Heart left ventricle (tissue), 16 donors: ENCODE results near the gene LHX4. TPM values are rescaled to one million over a fixed set of nuclear protein-coding genes. Genes with fewer than 3 reads are reported as not detected.

Source experiments
- ATAC-seq, 4 donors: fragments of 200-7000 bp; cut with Tn5 transposase; one replicate each; pipeline ENCODE4 v1.9.1; 2020 to 2022; ENCODE audit warnings: moderate library complexity in 4 of 4, mild to moderate bottlenecking in 3 of 4, moderate number of reproducible peaks in 1 of 4
- DNase-seq, 5 donors: peaks; one replicate each; pipeline ENCODE4 v3.0.0-alpha.2; 2020
- H3K27ac ChIP-seq, 12 donors: fragments of 200-600 bp; sonication (generic) in 4 of 12; one replicate each; pipeline versions ENCODE4 v1.5.0 to v1.8.0; 2016 to 2022; ENCODE audit warnings: mild to moderate bottlenecking in 2 of 12
- H3K27me3 ChIP-seq, 9 donors: fragments of 200-600 bp; sonication (generic) in 2 of 9; one replicate each; pipeline versions ENCODE4 v1.5.1 to v1.8.0; 2016 to 2022; ENCODE audit warnings: mild to moderate bottlenecking in 3 of 9
- H3K36me3 ChIP-seq, 9 donors: fragments of 200-600 bp; sonication (generic) in 2 of 9; one replicate each; pipeline versions ENCODE4 v1.5.0 to v1.8.0; 2018 to 2022; ENCODE audit warnings: mild to moderate bottlenecking in 2 of 9
- H3K4me1 ChIP-seq, 12 donors: fragments of 200-600 bp; sonication (generic) in 4 of 12; one replicate each; pipeline versions ENCODE4 v1.5.0 to v1.8.0; 2016 to 2022; ENCODE audit warnings: mild to moderate bottlenecking in 3 of 12
- H3K4me3 ChIP-seq, 12 donors: fragments of 200-600 bp; sonication (generic) in 4 of 12; one replicate each; pipeline versions ENCODE4 v1.5.0 to v1.8.0; 2017 to 2022; ENCODE audit warnings: mild to moderate bottlenecking in 9 of 12, moderate library complexity in 4 of 12
- H3K9me3 ChIP-seq, 12 donors: fragments of 200-600 bp; sonication (generic) in 4 of 12; one replicate each; pipeline versions ENCODE4 v1.5.0 to v1.8.0; 2016 to 2022; ENCODE audit warnings: mild to moderate bottlenecking in 1 of 12
- CTCF ChIP-seq, 12 donors: fragments of 200-600 bp; sonication (generic) in 4 of 12; IDR thresholded peaks; one replicate each; pipeline versions ENCODE4 v1.5.0 to v1.8.0; 2018 to 2022; ENCODE audit warnings: antibody characterized with exemption in 12 of 12, mild to moderate bottlenecking in 5 of 12
- POLR2A ChIP-seq, 2 donors: fragments of 450-650 bp; IDR thresholded peaks; one replicate each; pipeline ENCODE4 v1.6.1; 2017; ENCODE audit warnings: antibody characterized with exemption in 2 of 2, mild to moderate bottlenecking in 2 of 2, moderate library complexity in 2 of 2
- WGBS, 4 donors: extraction: QIAGEN DNeasy Blood & Tissue Kit in 2 of 4; methylation state at CpG; one replicate each; pipeline versions ENCODE4 v1.1.5 to v1.1.7; 2013 to 2018; 5-methylcytosine and 5-hydroxymethylcytosine counted together
- intact Hi-C, 10 donors: fragments of 100-400 bp; cut with DNase I; formaldehyde crosslinking; loops; one replicate each; pipeline versions ENCODE4 v1.11.1 to v1.14.2; 2022
- polyA plus RNA-seq, 2 donors: library from polyadenylated mRNA; stranded (reverse); fragments of 200-250 nt; gene quantifications; one replicate each; pipeline ENCODE4 v1.2.3, GENCODE V29; 2013
- total RNA-seq, 9 donors: library from RNA; depleted of rRNA in 2 of 9; stranded (reverse); fragments of >200 nt in 2 of 9; fragmentation: NEBNext Ultra II Directional in 3 of 9; extraction: Animal tissue kit (Norgen Biotek cat#: 25700) in 3 of 9; gene quantifications; one replicate each; pipeline versions ENCODE4 v1.1.0 to v1.2.4, GENCODE V29; 2016 to 2023
- donor health status: ischemic (EF 13 %, LVEDD 7.1; RV severe dilation, severe dysfunction).
- donor health status: healthy with polysubstance abuse.
- donor health status: DM: no; HTN: yes; CAD: no.
- donor health status: DM: no; HTN: no; CAD: no.
- donor health status: ischemic (EF 25% LVEDD 6.9; RV normal size, moderate dysfunction).
- donor health status: ischemic (EF 25% LVEDD 5.7; RV mildly dilated, moderate dysfunction).
- donor health status: healthy.
- donor health status: DM: yes; HTN: yes; CAD: no.
- donor health status: ischemic (EF 35%, LVEDD 5.7; RV mildly dilated, moderate dysfunction).
- donor health status: nonischemic (EF 11% LVEDD 7.7; RV severe dilation, severe dysfunction).
- donor health status: DM: yes; HTN: yes; CAD: no.
- donor health status: PGD.
- donor health status: ischemic (EF 29% LVEDD 5.4; RV normal size, mild dysfunction).
- donor health status: nonischemic (EF 23%, LVEDD 6.1; RV moderate dilation, normal function).

Gene LHX4
- total and polyA plus RNA-seq, 11 donors, result not detected

GRCh38 chr1:180185971-180186645 is 44.0 kb upstream of the LHX4 start:
- ATAC-seq (no peak), DNase-seq (no peak)
- Histone ChIP-seq H3K4me3 (no peak overlapping the region), H3K27ac (no peak overlapping the region), H3K27me3 (no peaks in the 10 kb centered on the region), H3K36me3 (peaks cover 0 to 96% (median 83%) of the 10 kb centered on the region in 9 donors), H3K9me3 (no peaks in the 10 kb centered on the region), H3K4me1 (no peaks in the 10 kb centered on the region)
- TF ChIP-seq CTCF (IDR thresholded peaks at IDR 0.05) (no peak), POLR2A (IDR thresholded peaks at IDR 0.05) (no peak)
- intact Hi-C loops, result loop anchor here in 7 of 10 donors (5.0 to 10.0 kb wide), 7 partner anchors 229 to 481 kb away; no protein-coding TSS in a partner anchor
- 93 to 95% (median 94%) methylated on average over 9 of the region's 9 CpGs for WGBS, 4 donors

- H3K36me3 ChIP-seq, result peaks cover 0 to 100% (median 85%) of the 10 kb centered on the region in 9 donors
- H3K27me3 ChIP-seq, result no peaks in the 10 kb centered on the region
- 73 to 79% (median 77%) methylated on average over 8 of the region's 8 CpGs for WGBS, 4 donors
- H3K9me3 ChIP-seq, result no peaks in the 10 kb centered on the region
- no peak overlapping the region for H3K4me3 ChIP-seq
- intact Hi-C loops, result loop anchor here in 7 of 10 donors (5.0 to 10.0 kb wide), 7 partner anchors 228 to 482 kb away; no protein-coding TSS in a partner anchor
- no peak for DNase-seq
- H3K4me1 ChIP-seq, result no peaks in the 10 kb centered on the region
- no peak for ATAC-seq
- H3K27ac ChIP-seq, result no peak overlapping the region
- TF ChIP-seq POLR2A (IDR thresholded peaks at IDR 0.05) (no peak), CTCF (IDR thresholded peaks at IDR 0.05) (no peak)
These were observed 43.2 kb upstream of the LHX4 start for GRCh38 chr1:180186831-180187230.

GRCh38 chr1:180187626-180188025 is 42.4 kb upstream of the LHX4 start:
- intact Hi-C loops, result loop anchor here in 9 of 10 donors (2.0 to 10.0 kb wide), 9 partner anchors 227 to 483 kb away; no protein-coding TSS in a partner anchor
- H3K4me1 ChIP-seq, result no peaks in the 10 kb centered on the region
- TF ChIP-seq POLR2A (IDR thresholded peaks at IDR 0.05) (no peak), CTCF (IDR thresholded peaks at IDR 0.05) (no peak)
- H3K27me3 ChIP-seq, result no peaks in the 10 kb centered on the region
- H3K4me3 ChIP-seq, result no peak overlapping the region
- H3K27ac ChIP-seq, result no peak overlapping the region
- H3K9me3 ChIP-seq, result no peaks in the 10 kb centered on the region
- DNase-seq (no peak), ATAC-seq (no peak)
- H3K36me3 ChIP-seq, result peaks cover 0 to 97% (median 85%) of the 10 kb centered on the region in 9 donors
- 81 to 93% (median 91%) methylated on average over 3 to 5 of the region's 5 CpGs for WGBS, 4 donors

GRCh38 chr1:180188091-180188506 is 42.0 kb upstream of the LHX4 start:
- Histone ChIP-seq H3K27me3 (no peaks in the 10 kb centered on the region), H3K4me3 (no peak overlapping the region), H3K9me3 (no peaks in the 10 kb centered on the region), H3K27ac (no peak overlapping the region), H3K4me1 (no peaks in the 10 kb centered on the region), H3K36me3 (peaks cover 0 to 93% (median 85%) of the 10 kb centered on the region in 9 donors)
- 56 to 62% (median 59%) methylated on average over 5 to 8 of the region's 8 CpGs for WGBS, 4 donors
- DNase-seq, result peak in 3 of 5 donors; percentile 34 to 42 (median 41)
- intact Hi-C loops, result loop anchor here in 9 of 10 donors (2.0 to 10.0 kb wide), 9 partner anchors 227 to 483 kb away; no protein-coding TSS in a partner anchor
- TF ChIP-seq CTCF (IDR thresholded peaks at IDR 0.05), result peak; percentile 8 to 62 (median 44)
- no peak for TF ChIP-seq POLR2A (IDR thresholded peaks at IDR 0.05)
- peak in 3 of 4 donors; percentile 48 to 66 (median 56) for ATAC-seq
